Peyer's patch (tissue), 4 donors: Measurements from ENCODE around the gene CHID1. TPM values are rescaled to one million over a fixed set of nuclear protein-coding genes. Genes with fewer than 3 reads are reported as not detected.

Experiments used
- DNase-seq, 3 donors: peaks; one replicate each; pipeline ENCODE4 v3.0.0-alpha.2; 2017 to 2019
- H3K27ac ChIP-seq, 4 donors: fragments of 200-600 bp; sonication (generic); one replicate each; pipeline ENCODE4 v1.5.1; 2016 to 2019
- H3K27me3 ChIP-seq, 2 donors: fragments of 200-600 bp; sonication (generic); one replicate each; pipeline ENCODE4 v1.5.1; 2019
- H3K36me3 ChIP-seq, 3 donors: fragments of 200-600 bp; sonication (generic); one replicate each; pipeline ENCODE4 v1.5.1; 2016 to 2019
- H3K4me1 ChIP-seq, 4 donors: fragments of 200-600 bp; sonication (generic); one replicate each; pipeline ENCODE4 v1.5.1; 2016 to 2019
- H3K4me3 ChIP-seq, 4 donors: fragments of 200-600 bp; sonication (generic); 1 replicate in 3 of 4; 2 replicates in 1 of 4; pipeline ENCODE4 v1.5.1; 2016 to 2019; ENCODE audit warnings: mild to moderate bottlenecking in 1 of 4
- H3K9me3 ChIP-seq, 4 donors: fragments of 200-600 bp; sonication (generic); one replicate each; pipeline ENCODE4 v1.5.1; 2016 to 2019; ENCODE audit warnings: mild to moderate bottlenecking in 1 of 4
- CTCF ChIP-seq, 6 experiments: fragments of 450-650 bp in 4 of 6; fragments of 200-600 bp in 2 of 6; sonication (generic) in 1 of 6; IDR thresholded peaks; one replicate each; pipeline ENCODE4 v1.5.1; 2017 to 2019; ENCODE audit warnings: antibody characterized with exemption in 6 of 6, mild to moderate bottlenecking in 3 of 6, moderate library complexity in 1 of 6
- POLR2A ChIP-seq, 2 donors: fragments of 450-650 bp; IDR thresholded peaks; one replicate each; pipeline ENCODE4 v1.5.1; 2017; ENCODE audit warnings: antibody characterized with exemption in 2 of 2, mild to moderate bottlenecking in 2 of 2, moderate library complexity in 2 of 2
- total RNA-seq, 4 donors: library from RNA; depleted of rRNA; stranded (reverse); fragments of >200 nt; gene quantifications; one replicate each; pipeline ENCODE4 v1.1.0, GENCODE V29; 2016

Gene CHID1
- total RNA-seq, 4 donors from 2014 or later: 50.6 to 72.6 (median 57.2) TPM

- Histone ChIP-seq H3K9me3 (no peaks in the 10 kb centered on the region), H3K27ac (peak overlapping the region; percentile 88 to 96 (median 92)), H3K4me3 (peak overlapping the region; percentile 72 to 99 (median 94)), H3K36me3 (peaks cover 0 to 35% (median 0%) of the 10 kb centered on the region in 3 donors), H3K4me1 (peaks cover 10 to 70% (median 24%) of the 10 kb centered on the region in 4 donors), H3K27me3 (no peaks in the 10 kb centered on the region)
- DNase-seq: no peak
- TF ChIP-seq POLR2A (IDR thresholded peaks at IDR 0.05) (no peak), CTCF (IDR thresholded peaks at IDR 0.05) (no peak)
These were observed 68.6 kb downstream of the CHID1 start for GRCh38 chr11:841981-842369.

DNA sequence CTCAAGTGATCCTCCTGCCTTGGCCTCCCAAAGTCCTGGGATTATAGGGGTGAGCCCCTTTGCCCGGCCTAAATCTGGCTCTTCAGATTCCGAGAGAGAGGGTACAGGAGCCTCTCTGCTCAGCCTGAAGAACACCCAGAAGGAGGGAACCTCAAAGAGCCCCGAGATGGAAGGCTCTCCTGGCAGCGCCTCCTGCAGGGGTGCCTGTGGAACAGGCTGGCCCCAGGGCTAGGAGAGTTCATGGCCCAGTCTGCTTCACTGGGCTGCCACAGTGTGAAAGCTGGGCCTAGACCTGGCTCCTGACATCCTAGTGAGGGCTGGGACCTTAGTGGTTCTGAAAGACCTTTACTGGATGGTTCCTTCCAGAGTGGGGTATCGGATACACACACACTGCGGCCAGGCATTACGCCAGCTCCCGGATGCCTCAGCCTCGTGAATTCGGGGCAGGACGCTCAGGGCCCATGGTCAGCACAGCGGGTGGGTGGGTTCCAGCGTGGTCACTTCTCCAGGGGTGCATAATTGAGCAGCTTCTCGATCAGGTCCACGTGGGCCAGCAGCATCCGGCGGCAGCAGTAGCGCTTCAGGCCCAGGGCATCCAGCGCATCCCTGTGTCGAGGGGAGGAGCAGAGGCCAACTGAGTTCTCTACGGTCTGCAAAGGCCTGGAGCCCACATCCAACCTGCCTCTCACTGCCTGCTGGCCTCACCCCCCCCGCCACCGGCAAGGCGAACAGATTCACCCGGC, 70.6 kb downstream of the CHID1 start:
- no peak overlapping the region for H3K4me3 ChIP-seq
- DNase-seq: peak in 1 of 3 donors; percentile 46
- peaks cover 0 to 42% (median 0%) of the 10 kb centered on the region in 3 donors for H3K36me3 ChIP-seq
- H3K9me3 ChIP-seq: no peaks in the 10 kb centered on the region
- no peak for TF ChIP-seq POLR2A (IDR thresholded peaks at IDR 0.05)
- peak in 3 of 6 experiments; percentile 15 to 33 (median 27) for TF ChIP-seq CTCF (IDR thresholded peaks at IDR 0.05)
- no peak overlapping the region for H3K27ac ChIP-seq
- peaks cover 10 to 66% (median 21%) of the 10 kb centered on the region in 4 donors for H3K4me1 ChIP-seq
- H3K27me3 ChIP-seq: no peaks in the 10 kb centered on the region

DNA sequence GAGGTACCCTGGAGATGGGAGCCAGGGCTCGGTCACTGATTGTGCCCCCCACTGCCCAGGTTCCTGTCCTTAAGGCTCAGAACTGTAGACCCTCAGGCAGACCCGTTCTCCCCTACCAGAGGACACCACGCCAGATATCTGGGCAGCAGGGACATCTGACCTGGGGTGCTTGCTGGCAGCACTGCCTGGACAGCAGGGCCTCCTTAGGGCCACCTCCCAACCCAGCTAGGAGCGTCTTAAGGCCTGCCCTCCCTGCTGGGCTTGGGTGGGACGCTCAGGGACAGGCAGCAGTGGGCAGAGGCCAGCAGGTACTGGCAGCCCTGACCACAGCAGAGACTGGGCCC, 71.4 kb downstream of the CHID1 start:
- no peak for DNase-seq
- Histone ChIP-seq H3K27ac (no peak overlapping the region), H3K4me1 (peaks cover 12 to 66% (median 20%) of the 10 kb centered on the region in 4 donors), H3K4me3 (no peak overlapping the region), H3K9me3 (no peaks in the 10 kb centered on the region), H3K36me3 (peaks cover 0 to 42% (median 0%) of the 10 kb centered on the region in 3 donors), H3K27me3 (no peaks in the 10 kb centered on the region)
- TF ChIP-seq POLR2A (IDR thresholded peaks at IDR 0.05) (no peak), CTCF (IDR thresholded peaks at IDR 0.05) (no peak)

GRCh38 chr11:838441-839279, 72.0 kb downstream of the CHID1 start:
- Histone ChIP-seq H3K27me3 (no peaks in the 10 kb centered on the region), H3K4me1 (peaks cover 12 to 66% (median 16%) of the 10 kb centered on the region in 4 donors), H3K9me3 (no peaks in the 10 kb centered on the region), H3K36me3 (peaks cover 0 to 42% (median 0%) of the 10 kb centered on the region in 3 donors), H3K27ac (peak overlapping the region in 1 of 4 donors; percentile 34), H3K4me3 (no peak overlapping the region)
- no peak for DNase-seq
- TF ChIP-seq POLR2A (IDR thresholded peaks at IDR 0.05) (no peak), CTCF (IDR thresholded peaks at IDR 0.05) (peak in 4 of 6 experiments; percentile 6 to 38 (median 24))

DNA sequence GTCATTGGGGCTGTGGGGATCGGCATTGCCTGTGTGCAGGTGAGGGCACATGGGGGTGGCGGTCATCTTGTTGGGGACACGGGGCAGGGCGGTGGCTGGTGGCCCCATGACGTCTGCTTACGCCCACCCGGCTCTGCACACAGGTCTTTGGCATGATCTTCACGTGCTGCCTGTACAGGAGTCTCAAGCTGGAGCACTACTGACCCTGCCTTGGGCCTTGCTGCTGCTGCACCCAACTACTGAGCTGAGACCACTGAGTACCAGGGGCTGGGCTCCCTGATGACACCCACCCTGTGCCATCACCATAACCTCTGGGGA, 72.7 kb downstream of the CHID1 start:
- Histone ChIP-seq H3K36me3 (peaks cover 0 to 42% (median 0%) of the 10 kb centered on the region in 3 donors), H3K27ac (peak overlapping the region in 1 of 4 donors; percentile 34)

More for the DNA sequence above, 72.7 kb downstream of the CHID1 start:
- DNase-seq: no peak
- Histone ChIP-seq H3K4me3 (no peak overlapping the region), H3K27me3 (no peaks in the 10 kb centered on the region), H3K4me1 (peaks cover 5 to 62% (median 12%) of the 10 kb centered on the region in 4 donors), H3K9me3 (no peaks in the 10 kb centered on the region)
- TF ChIP-seq CTCF (IDR thresholded peaks at IDR 0.05): no peak
